Ascending aorta (tissue), 2 donors: ENCODE results near the gene MAP3K4. TPM values are rescaled to one million over a fixed set of nuclear protein-coding genes. Genes with fewer than 3 reads are reported as not detected.

Source experiments
- DNase-seq, 2 donors: peaks; one replicate each; pipeline ENCODE4 v3.0.0-alpha.2; 2019; ENCODE audit warnings: low spot score in 2 of 2
- H3K27ac ChIP-seq, 2 donors: fragments of 200-600 bp; sonication (generic); one replicate each; pipeline ENCODE4 v1.5.1; 2016 to 2017; ENCODE audit warnings: mild to moderate bottlenecking in 1 of 2
- H3K27me3 ChIP-seq: fragments of 200-600 bp; sonication (generic); one replicate; pipeline ENCODE4 v1.5.1; 2017
- H3K36me3 ChIP-seq, 2 donors: fragments of 200-600 bp; sonication (generic); one replicate each; pipeline ENCODE4 v1.5.1; 2016
- H3K4me1 ChIP-seq, 2 donors: fragments of 200-600 bp; sonication (generic); one replicate each; pipeline ENCODE4 v1.5.1; 2016 to 2017; ENCODE audit warnings: mild to moderate bottlenecking in 1 of 2
- H3K4me3 ChIP-seq, 2 donors: fragments of 200-600 bp; sonication (generic); one replicate each; pipeline ENCODE4 v1.5.1; 2016 to 2017; ENCODE audit warnings: mild to moderate bottlenecking in 1 of 2
- H3K9me3 ChIP-seq, 2 donors: fragments of 200-600 bp; sonication (generic); one replicate each; pipeline ENCODE4 v1.5.1; 2016
- intact Hi-C: fragments of 100-400 bp; cut with DNase I; formaldehyde crosslinking; loops from one replicate; pipeline ENCODE4 v1.15.1; 2023
- total RNA-seq: library from RNA; depleted of rRNA; stranded (reverse); fragments of >200 nt; gene quantifications from one replicate; pipeline ENCODE4 v1.1.0, GENCODE V29; 2016
- TF ChIP-seq, protein P1 (sequence below), 3 experiments: fragments of 200-600 bp in 2 of 3; fragments of 450-650 bp in 1 of 3; sonication (generic) in 2 of 3; IDR thresholded peaks; one replicate each; pipeline ENCODE4 v1.5.1; 2016 to 2019; ENCODE audit warnings: antibody characterized with exemption in 3 of 3, mild to moderate bottlenecking in 1 of 3, moderate library complexity in 1 of 3

MAP3K4 gene, protein sequence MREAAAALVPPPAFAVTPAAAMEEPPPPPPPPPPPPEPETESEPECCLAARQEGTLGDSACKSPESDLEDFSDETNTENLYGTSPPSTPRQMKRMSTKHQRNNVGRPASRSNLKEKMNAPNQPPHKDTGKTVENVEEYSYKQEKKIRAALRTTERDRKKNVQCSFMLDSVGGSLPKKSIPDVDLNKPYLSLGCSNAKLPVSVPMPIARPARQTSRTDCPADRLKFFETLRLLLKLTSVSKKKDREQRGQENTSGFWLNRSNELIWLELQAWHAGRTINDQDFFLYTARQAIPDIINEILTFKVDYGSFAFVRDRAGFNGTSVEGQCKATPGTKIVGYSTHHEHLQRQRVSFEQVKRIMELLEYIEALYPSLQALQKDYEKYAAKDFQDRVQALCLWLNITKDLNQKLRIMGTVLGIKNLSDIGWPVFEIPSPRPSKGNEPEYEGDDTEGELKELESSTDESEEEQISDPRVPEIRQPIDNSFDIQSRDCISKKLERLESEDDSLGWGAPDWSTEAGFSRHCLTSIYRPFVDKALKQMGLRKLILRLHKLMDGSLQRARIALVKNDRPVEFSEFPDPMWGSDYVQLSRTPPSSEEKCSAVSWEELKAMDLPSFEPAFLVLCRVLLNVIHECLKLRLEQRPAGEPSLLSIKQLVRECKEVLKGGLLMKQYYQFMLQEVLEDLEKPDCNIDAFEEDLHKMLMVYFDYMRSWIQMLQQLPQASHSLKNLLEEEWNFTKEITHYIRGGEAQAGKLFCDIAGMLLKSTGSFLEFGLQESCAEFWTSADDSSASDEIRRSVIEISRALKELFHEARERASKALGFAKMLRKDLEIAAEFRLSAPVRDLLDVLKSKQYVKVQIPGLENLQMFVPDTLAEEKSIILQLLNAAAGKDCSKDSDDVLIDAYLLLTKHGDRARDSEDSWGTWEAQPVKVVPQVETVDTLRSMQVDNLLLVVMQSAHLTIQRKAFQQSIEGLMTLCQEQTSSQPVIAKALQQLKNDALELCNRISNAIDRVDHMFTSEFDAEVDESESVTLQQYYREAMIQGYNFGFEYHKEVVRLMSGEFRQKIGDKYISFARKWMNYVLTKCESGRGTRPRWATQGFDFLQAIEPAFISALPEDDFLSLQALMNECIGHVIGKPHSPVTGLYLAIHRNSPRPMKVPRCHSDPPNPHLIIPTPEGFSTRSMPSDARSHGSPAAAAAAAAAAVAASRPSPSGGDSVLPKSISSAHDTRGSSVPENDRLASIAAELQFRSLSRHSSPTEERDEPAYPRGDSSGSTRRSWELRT (N-terminal part only)
- 14.9 TPM for total RNA-seq

DNA sequence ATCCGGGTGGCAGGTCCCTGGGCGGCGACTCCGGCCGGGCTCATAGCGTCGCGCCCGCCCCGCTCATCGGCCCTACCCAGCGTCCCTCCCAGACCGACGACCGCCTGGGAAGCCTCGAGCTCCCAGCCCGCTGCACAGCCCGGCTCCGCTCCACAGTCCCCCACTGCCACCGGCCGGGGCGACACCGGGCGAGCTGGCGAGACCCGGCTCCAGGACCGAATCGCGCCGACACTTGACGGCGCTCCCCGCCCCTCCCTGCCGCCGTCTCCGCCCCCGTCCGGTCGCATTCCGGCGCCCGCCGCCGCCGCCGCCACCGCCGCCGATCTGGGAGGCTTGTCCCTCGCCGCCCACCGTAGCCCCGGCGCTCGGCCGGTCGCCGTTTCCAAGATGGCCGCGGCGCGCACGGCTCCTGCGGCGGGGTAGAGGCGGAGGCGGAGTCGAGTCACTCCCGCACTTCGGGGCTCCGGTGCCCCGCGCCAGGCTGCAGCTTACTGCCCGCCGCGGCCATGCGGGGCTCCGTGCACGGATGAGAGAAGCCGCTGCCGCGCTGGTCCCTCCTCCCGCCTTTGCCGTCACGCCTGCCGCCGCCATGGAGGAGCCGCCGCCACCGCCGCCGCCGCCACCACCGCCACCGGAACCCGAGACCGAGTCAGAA is at the start of gene MAP3K4:
MAP3K4 (plus strand) TSS at position 364 of the 655 bp plus-strand sequence; CDS start at position 527, 163 bp downstream.
- Histone ChIP-seq H3K4me1 (peaks cover 2 to 11% of the 10 kb centered on the region in 2 donors), H3K9me3 (no peaks in the 10 kb centered on the region), H3K27ac (peak within 1 kb of the TSS; percentile 90 to 95), H3K4me3 (peak within 1 kb of the TSS; percentile 81 to 85), H3K27me3 (no peaks in the 10 kb centered on the region), H3K36me3 (no peaks in the 10 kb centered on the region)
- peak in 1 of 2 donors; percentile 88 for DNase-seq
- intact Hi-C loops, result loop anchor here (1.0 to 5.0 kb wide), 4 partner anchors 42 to 1736 kb away; partner anchors contain the start of genes AGPAT4, PACRG and PRKN
- TF ChIP-seq, protein P1, sequence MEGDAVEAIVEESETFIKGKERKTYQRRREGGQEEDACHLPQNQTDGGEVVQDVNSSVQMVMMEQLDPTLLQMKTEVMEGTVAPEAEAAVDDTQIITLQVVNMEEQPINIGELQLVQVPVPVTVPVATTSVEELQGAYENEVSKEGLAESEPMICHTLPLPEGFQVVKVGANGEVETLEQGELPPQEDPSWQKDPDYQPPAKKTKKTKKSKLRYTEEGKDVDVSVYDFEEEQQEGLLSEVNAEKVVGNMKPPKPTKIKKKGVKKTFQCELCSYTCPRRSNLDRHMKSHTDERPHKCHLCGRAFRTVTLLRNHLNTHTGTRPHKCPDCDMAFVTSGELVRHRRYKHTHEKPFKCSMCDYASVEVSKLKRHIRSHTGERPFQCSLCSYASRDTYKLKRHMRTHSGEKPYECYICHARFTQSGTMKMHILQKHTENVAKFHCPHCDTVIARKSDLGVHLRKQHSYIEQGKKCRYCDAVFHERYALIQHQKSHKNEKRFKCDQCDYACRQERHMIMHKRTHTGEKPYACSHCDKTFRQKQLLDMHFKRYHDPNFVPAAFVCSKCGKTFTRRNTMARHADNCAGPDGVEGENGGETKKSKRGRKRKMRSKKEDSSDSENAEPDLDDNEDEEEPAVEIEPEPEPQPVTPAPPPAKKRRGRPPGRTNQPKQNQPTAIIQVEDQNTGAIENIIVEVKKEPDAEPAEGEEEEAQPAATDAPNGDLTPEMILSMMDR (IDR thresholded peaks at IDR 0.05), result no peak

DNA sequence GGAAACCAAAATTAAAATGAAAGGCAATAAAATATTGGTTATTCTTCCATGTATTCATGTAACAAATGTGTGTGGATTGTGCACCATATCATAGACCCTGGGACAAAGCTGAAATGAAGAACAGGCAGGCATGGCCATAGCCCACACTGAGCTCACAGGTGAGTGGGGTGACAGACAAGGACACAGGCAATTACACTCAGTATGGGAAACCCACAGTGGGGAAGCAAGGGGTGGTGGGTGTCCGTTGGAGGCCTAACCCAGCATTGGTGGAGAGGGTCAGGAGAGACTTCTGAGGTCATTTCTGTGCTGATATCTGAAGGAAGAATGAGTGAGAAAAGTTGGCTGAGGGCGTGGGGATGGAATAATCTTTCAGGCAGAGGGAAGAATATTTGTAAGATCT is 47.6 kb upstream of the MAP3K4 start:
- Histone ChIP-seq H3K4me1 (no peaks in the 10 kb centered on the region), H3K27ac (no peak overlapping the region), H3K36me3 (no peaks in the 10 kb centered on the region), H3K9me3 (no peaks in the 10 kb centered on the region), H3K4me3 (no peak overlapping the region), H3K27me3 (no peaks in the 10 kb centered on the region)
- no peak for DNase-seq
- TF ChIP-seq, protein P1 (IDR thresholded peaks at IDR 0.05), result no peak
- intact Hi-C loops, result no loop called here

DNA sequence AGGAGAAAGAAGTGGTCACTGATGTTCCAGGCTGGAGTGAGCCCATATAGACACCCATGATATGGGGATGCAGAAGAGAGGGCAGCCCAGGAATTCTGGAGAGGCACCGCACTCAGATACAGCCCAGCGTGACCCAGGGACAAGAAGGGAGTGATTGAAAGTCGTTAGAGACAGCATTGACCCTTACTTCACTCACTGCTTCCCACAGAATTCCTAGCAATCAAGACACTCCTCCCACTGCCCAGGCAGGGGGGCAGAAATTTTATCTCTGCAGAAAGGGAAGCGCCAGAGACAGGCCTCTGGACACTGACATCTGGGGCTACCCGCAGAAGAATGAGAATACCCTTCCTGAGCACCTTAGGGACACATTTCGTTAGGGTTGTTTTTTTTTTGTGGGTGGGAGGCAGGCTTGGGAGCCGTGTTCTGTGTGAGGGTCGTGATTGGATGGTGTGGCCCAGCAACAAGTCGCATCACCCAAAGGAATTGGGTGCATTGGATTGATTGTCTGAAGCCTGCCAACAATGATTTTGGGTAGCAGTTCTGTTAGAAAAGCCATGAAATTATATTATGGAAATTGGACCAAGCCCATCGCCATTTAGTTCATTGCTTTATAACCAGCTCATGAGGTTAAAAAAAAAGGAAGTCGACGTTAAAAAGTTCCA is 45.9 kb upstream of the MAP3K4 start:
- H3K9me3 ChIP-seq, result no peaks in the 10 kb centered on the region
- H3K4me1 ChIP-seq, result peaks cover 0 to 5% of the 10 kb centered on the region in 2 donors
- TF ChIP-seq, protein P1 (IDR thresholded peaks at IDR 0.05), result no peak
- no peak for DNase-seq
- no peaks in the 10 kb centered on the region for H3K36me3 ChIP-seq
- intact Hi-C loops, result no loop called here
- H3K27ac ChIP-seq, result no peak overlapping the region
- no peaks in the 10 kb centered on the region for H3K27me3 ChIP-seq
- H3K4me3 ChIP-seq, result no peak overlapping the region

DNA sequence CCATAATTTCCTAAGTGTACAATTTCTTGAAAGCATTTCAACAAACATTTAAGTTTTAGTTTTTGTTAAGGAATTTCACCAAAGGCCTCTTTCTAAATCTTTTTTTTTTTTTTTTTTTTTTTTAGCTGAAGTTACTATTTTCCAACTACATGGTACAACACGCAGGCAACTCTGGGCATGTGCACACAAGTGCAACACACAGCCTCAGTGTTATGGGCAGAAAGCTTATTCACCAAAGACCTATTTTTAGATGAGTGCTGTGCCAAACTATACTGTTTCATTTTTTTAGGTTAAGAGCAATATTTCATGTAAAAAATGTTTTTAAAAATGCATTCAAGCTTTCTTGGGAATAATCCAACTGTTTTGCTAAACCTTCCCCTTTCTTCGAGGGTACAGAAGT is 42.0 kb upstream of the MAP3K4 start:
- no peak for DNase-seq
- no peaks in the 10 kb centered on the region for H3K27me3 ChIP-seq
- TF ChIP-seq, protein P1 (IDR thresholded peaks at IDR 0.05), result no peak
- no peaks in the 10 kb centered on the region for H3K36me3 ChIP-seq
- peak overlapping the region; percentile 68 to 72 for H3K27ac ChIP-seq
- no peak overlapping the region for H3K4me3 ChIP-seq
- no peaks in the 10 kb centered on the region for H3K9me3 ChIP-seq
- intact Hi-C loops, result loop anchor here (1.0 kb wide), 1 partner anchor 42 kb away; the partner anchor contains the start of gene MAP3K4
- H3K4me1 ChIP-seq, result peaks cover 0 to 5% of the 10 kb centered on the region in 2 donors
